HepG2 (cell line): ENCODE data around the gene ZNF322. TPM values are rescaled to one million over a fixed set of nuclear protein-coding genes. Genes with fewer than 3 reads are reported as not detected.

ENCODE experiments used
- ARNT2 ChIP-seq: sonication (generic); formaldehyde crosslinking; IDR thresholded peaks from 2 replicates; pipeline ENCODE4 v1.8.0; 2022; ENCODE audit warnings: mild to moderate bottlenecking, low read depth, missing genetic modification reagents, moderate library complexity
- CREM ChIP-seq, 2 experiments: sonication (generic) in 1 of 2; formaldehyde crosslinking in 1 of 2; IDR thresholded peaks; 2 replicates each; pipeline versions ENCODE4 v1.4.0 to v1.6.1; 2016 to 2020; ENCODE audit warnings: antibody characterized with exemption in 1 of 2, mild to moderate bottlenecking in 1 of 2, missing genetic modification reagents in 1 of 2
- ELF1 ChIP-seq: sonication (generic); formaldehyde crosslinking; IDR thresholded peaks from 2 replicates; pipeline ENCODE4 v1.4.0; 2020; ENCODE audit warnings: missing genetic modification reagents
- FOXP1 ChIP-seq, 2 experiments: fragments of 450-650 bp in 1 of 2; IDR thresholded peaks; 2 replicates each; pipeline ENCODE4 v1.6.1; 2017 to 2018; ENCODE audit warnings: antibody characterized with exemption in 1 of 2
- GABPA ChIP-seq, 2 experiments: IDR thresholded peaks; 2 replicates each; pipeline ENCODE4 v1.6.1; 2011 to 2016; ENCODE audit warnings: low read depth in 2 of 2, low read length in 1 of 2, missing biosample characterization in 1 of 2, missing genetic modification characterization in 1 of 2
- KLF12 ChIP-seq: sonication (generic); formaldehyde crosslinking; IDR thresholded peaks from 2 replicates; pipeline ENCODE4 v1.4.0; 2020; ENCODE audit warnings: missing genetic modification reagents, borderline replicate concordance
- KLF16 ChIP-seq, 2 experiments: sonication (generic) in 1 of 2; formaldehyde crosslinking in 1 of 2; IDR thresholded peaks; 2 replicates each; pipeline versions ENCODE4 v1.6.1 to v1.8.0; 2016 to 2023; ENCODE audit warnings: missing genetic modification reagents in 2 of 2, missing compliant biosample characterization in 1 of 2
- MAZ ChIP-seq, 2 experiments: sonication (generic) in 1 of 2; formaldehyde crosslinking in 1 of 2; IDR thresholded peaks; 2 replicates each; pipeline versions ENCODE4 v1.5.0 to v1.6.1; 2012 to 2020; ENCODE audit warnings: low read depth in 2 of 2, mild to moderate bottlenecking in 2 of 2, borderline replicate concordance in 1 of 2, improper control_type of control experiment in 1 of 2, low read length in 1 of 2, missing genetic modification reagents in 1 of 2, moderate library complexity in 1 of 2
- MED1 ChIP-seq: sonication (generic); formaldehyde crosslinking; IDR thresholded peaks from 2 replicates; pipeline ENCODE4 v1.4.0; 2020; ENCODE audit warnings: missing genetic modification reagents
- MIXL1 ChIP-seq: IDR thresholded peaks from 2 replicates; pipeline ENCODE4 v1.6.1; 2016
- MYNN ChIP-seq: sonication (generic); formaldehyde crosslinking; IDR thresholded peaks from 2 replicates; pipeline ENCODE4 v1.4.0; 2020; ENCODE audit warnings: mild to moderate bottlenecking, low read depth, missing genetic modification reagents
- RFXAP ChIP-seq: sonication (generic); formaldehyde crosslinking; IDR thresholded peaks from 2 replicates; pipeline ENCODE4 v1.4.0; 2020; ENCODE audit warnings: missing genetic modification reagents, borderline replicate concordance
- RXRA ChIP-seq: sonication (generic); formaldehyde crosslinking; IDR thresholded peaks from 2 replicates; pipeline ENCODE4 v1.5.1; 2020; ENCODE audit warnings: missing genetic modification reagents
- TBL1XR1 ChIP-seq: fragments of 150-350 bp; IDR thresholded peaks from 2 replicates; pipeline ENCODE4 v1.6.1; 2014; ENCODE audit warnings: borderline replicate concordance, low read length; ENCODE audit not compliant: partially characterized antibody
- YEATS2 ChIP-seq: sonication (generic); formaldehyde crosslinking; IDR thresholded peaks from 2 replicates; pipeline ENCODE4 v1.4.0; 2020; ENCODE audit warnings: missing genetic modification reagents, borderline replicate concordance
- ZNF20 ChIP-seq: sonication (generic); formaldehyde crosslinking; IDR thresholded peaks from 2 replicates; pipeline ENCODE4 v1.4.0; 2020; ENCODE audit warnings: mild to moderate bottlenecking, moderate library complexity, missing genetic modification reagents
- ZNF335 ChIP-seq: sonication (generic); formaldehyde crosslinking; IDR thresholded peaks from 2 replicates; pipeline ENCODE4 v1.4.0; 2020; ENCODE audit warnings: missing genetic modification reagents
- ZNF33A ChIP-seq: sonication (generic); formaldehyde crosslinking; IDR thresholded peaks from 2 replicates; pipeline ENCODE4 v1.5.1; 2020; ENCODE audit warnings: missing genetic modification reagents, mild to moderate bottlenecking, moderate library complexity, borderline replicate concordance
- ZNF33B ChIP-seq: sonication (generic); formaldehyde crosslinking; IDR thresholded peaks from 2 replicates; pipeline ENCODE4 v1.5.1; 2020; ENCODE audit warnings: mild to moderate bottlenecking, missing genetic modification reagents
- polyA plus RNA-seq, 8 experiments: library from polyadenylated mRNA; depleted of rRNA in 3 of 8; stranded (reverse) in 7 of 8; unstranded in 1 of 8; fragments of >200 nt; fragmentation: Illumina TruSeq in 4 of 8; extraction: Trizol in 4 of 8; gene quantifications; 2 replicates each; pipeline versions ENCODE4 v1.2.1 to v1.2.3, GENCODE V29; 2011 to 2016; ENCODE audit warnings: low read depth in 4 of 8, missing spikeins in 1 of 8, mixed read lengths in 1 of 8; ENCODE audit not compliant: insufficient read depth in 1 of 8
- total RNA-seq, 5 experiments: library from RNA; depleted of rRNA; stranded (reverse); fragments of >200 nt; fragmentation: Illumina TruSeq; extraction: Trizol; gene quantifications; 2 replicates each; pipeline ENCODE4 v1.2.3, GENCODE V29; 2016; ENCODE audit warnings: low read depth in 1 of 5
- TF ChIP-seq, protein P1 (sequence below): sonication (generic); formaldehyde crosslinking; IDR thresholded peaks from 2 replicates; pipeline ENCODE4 v1.8.1; 2023; ENCODE audit warnings: missing genetic modification reagents, inconsistent platforms, borderline replicate concordance
- TF ChIP-seq, protein P2 (sequence below), 2 experiments: sonication (generic) in 1 of 2; formaldehyde crosslinking in 1 of 2; IDR thresholded peaks; 2 replicates each; pipeline versions ENCODE4 v1.4.0 to v1.6.1; 2018 to 2020; ENCODE audit warnings: missing genetic modification reagents in 2 of 2, borderline replicate concordance in 1 of 2, low read depth in 1 of 2, mild to moderate bottlenecking in 1 of 2, missing biosample characterization in 1 of 2

Gene ZNF322
- total and polyA plus RNA-seq, 2 of the 13 experiments (the other 11 are each of a cell fraction or from before 2014, with no cell fraction given): 8.3 to 22.8 TPM

DNA sequence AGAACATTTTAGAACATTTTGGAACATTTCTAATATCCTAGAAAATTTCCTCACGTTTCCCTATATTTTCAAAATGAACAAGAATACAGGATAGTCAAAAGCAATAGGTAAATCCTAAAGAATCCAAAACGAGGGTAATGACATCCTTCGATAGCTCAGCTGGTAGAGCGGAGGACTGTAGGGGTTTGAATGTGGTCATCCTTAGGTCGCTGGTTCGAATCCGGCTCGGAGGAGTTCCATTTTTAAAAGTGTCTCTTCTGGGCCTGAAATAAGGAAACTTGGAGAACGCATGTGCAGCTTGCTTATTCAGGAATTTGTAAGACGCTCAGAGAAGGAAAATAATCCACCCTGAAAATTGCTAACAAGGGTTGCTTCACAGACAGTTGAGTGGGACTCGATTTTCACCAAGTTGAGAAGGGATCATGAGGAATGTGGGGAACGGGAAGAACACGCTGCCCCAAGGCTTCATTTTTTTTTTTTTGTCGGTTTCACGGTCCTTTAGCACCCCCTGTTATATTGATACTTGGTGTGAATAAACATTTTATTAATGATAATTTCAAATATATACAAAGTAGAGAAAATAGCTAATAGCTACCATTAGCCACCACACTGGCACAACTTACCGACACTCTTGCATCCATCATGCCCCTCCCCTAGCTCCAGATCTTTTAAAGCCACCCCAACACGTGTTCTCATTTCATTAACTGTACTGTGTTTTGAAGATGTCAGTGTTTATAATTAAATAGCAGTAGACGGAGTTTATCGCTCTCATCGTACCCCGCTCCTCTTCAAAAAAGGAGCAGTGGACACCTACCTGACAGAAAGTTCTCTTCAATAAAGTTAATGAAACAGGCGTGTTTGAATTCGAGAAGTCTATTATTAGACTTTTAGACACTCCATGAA lies 64.6 kb downstream of the ZNF322 start (continued):
- TF ChIP-seq MED1 (0 out of 2 replicates have a peak, but pooled peaks have one; percentile 19), ZNF33B (CRISPR knock-in tag) (no peak), ARNT2 (CRISPR knock-in tag) (no peak), RFXAP (no peak), CREM (IDR thresholded peaks at IDR 0.05) (0 out of 2 replicates have a peak, but pooled peaks have one; percentile 19), CREM (CRISPR knock-in tag; IDR thresholded peaks at IDR 0.05) (no peak), ELF1 (CRISPR knock-in tag) (no peak), FOXP1 (IDR thresholded peaks at IDR 0.05) (no peak), FOXP1 (CRISPR knock-in tag; IDR thresholded peaks at IDR 0.05) (no peak), GABPA (IDR thresholded peaks at IDR 0.05; ENCODE audit: low read depth, low read length) (no peak), GABPA (CRISPR knock-in tag; IDR thresholded peaks at IDR 0.05; ENCODE audit: low read depth) (0 out of 2 replicates have a peak, but pooled peaks have one; percentile 7), YEATS2 (CRISPR knock-in tag) (peak; percentile 54; the same call in 1 of the 2 replicates), TBL1XR1 (no peak), ZNF33A (no peak), MIXL1 (CRISPR knock-in tag) (0 out of 2 replicates have a peak, but pooled peaks have one; percentile 50), MYNN (CRISPR knock-in tag) (no peak), ZNF335 (peak; percentile 61; the same call in 1 of the 2 replicates), ZNF20 (CRISPR knock-in tag) (no peak), RXRA (CRISPR knock-in tag) (no peak), KLF12 (CRISPR knock-in tag) (no peak), MAZ (IDR thresholded peaks at IDR 0.05; ENCODE audit: borderline replicate concordance, low read depth, low read length) (no peak), MAZ (CRISPR knock-in tag; IDR thresholded peaks at IDR 0.05; ENCODE audit: low read depth) (no peak), KLF16 (CRISPR knock-in tag; IDR thresholded peaks at IDR 0.05) (peak in 1 of 2 experiments; percentile 74; a peak in 2 of 4 replicates)
- TF ChIP-seq, protein P1, sequence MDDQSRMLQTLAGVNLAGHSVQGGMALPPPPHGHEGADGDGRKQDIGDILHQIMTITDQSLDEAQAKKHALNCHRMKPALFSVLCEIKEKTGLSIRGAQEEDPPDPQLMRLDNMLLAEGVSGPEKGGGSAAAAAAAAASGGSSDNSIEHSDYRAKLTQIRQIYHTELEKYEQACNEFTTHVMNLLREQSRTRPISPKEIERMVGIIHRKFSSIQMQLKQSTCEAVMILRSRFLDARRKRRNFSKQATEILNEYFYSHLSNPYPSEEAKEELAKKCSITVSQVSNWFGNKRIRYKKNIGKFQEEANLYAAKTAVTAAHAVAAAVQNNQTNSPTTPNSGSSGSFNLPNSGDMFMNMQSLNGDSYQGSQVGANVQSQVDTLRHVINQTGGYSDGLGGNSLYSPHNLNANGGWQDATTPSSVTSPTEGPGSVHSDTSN (CRISPR knock-in tag): no peak
- TF ChIP-seq, protein P2, sequence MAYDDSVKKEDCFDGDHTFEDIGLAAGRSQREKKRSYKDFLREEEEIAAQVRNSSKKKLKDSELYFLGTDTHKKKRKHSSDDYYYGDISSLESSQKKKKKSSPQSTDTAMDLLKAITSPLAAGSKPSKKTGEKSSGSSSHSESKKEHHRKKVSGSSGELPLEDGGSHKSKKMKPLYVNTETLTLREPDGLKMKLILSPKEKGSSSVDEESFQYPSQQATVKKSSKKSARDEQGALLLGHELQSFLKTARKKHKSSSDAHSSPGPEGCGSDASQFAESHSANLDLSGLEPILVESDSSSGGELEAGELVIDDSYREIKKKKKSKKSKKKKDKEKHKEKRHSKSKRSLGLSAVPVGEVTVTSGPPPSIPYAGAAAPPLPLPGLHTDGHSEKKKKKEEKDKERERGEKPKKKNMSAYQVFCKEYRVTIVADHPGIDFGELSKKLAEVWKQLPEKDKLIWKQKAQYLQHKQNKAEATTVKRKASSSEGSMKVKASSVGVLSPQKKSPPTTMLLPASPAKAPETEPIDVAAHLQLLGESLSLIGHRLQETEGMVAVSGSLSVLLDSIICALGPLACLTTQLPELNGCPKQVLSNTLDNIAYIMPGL (CRISPR knock-in tag; IDR thresholded peaks at IDR 0.05; ENCODE audit: borderline replicate concordance in 1 of 2, low read depth in 1 of 2): peak in 1 of 2 experiments; percentile 85; a peak in 3 of 4 replicates
